ENCODE results near the gene CCDC91. TPM values are rescaled to one million over a fixed set of nuclear protein-coding genes. Genes with fewer than 3 reads are reported as not detected.

CCDC91 gene
- total and polyA plus RNA-seq, 9 of the 15 experiments (the other 6 are each of a cell fraction or from before 2014, with no cell fraction given), result 10.1 to 31.1 (median 26.3) TPM

DNA sequence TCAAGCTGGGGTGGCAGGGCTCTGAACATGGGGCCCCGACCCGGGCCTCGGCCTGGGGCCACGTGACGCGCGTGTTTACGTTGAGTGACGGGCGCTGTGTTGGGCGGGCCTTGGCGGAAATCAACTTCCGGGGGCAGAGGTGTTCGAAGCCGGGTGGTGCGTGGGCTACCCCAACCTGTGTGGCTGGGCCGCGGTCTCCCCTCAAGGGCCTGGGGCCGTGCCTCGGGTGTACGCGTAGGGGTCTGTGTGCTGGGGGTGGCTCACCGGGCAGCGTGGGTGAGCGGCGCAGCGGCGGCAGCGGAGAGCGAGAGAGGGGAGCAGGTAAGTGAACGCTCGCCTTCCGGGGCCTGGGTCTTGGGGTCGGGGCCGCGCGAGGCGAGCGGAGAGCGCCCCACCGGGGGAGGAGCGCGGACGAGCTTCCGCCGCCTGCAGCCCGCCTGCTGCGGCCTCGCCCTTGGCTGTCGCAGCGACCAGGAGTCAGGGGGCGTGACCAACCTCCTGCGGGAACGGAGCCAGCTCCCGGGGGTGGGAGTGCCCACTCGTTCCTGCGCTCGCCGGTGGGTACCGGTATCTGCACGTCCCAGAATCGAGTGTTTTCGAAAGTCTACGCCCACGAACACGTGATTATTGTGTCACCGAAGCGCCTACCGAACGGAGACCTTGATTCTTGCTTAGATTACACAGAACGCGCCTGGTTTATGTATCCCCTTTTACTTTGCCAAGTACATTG, at the start of gene CCDC91 (continued):
- TF ChIP-seq, protein P1, sequence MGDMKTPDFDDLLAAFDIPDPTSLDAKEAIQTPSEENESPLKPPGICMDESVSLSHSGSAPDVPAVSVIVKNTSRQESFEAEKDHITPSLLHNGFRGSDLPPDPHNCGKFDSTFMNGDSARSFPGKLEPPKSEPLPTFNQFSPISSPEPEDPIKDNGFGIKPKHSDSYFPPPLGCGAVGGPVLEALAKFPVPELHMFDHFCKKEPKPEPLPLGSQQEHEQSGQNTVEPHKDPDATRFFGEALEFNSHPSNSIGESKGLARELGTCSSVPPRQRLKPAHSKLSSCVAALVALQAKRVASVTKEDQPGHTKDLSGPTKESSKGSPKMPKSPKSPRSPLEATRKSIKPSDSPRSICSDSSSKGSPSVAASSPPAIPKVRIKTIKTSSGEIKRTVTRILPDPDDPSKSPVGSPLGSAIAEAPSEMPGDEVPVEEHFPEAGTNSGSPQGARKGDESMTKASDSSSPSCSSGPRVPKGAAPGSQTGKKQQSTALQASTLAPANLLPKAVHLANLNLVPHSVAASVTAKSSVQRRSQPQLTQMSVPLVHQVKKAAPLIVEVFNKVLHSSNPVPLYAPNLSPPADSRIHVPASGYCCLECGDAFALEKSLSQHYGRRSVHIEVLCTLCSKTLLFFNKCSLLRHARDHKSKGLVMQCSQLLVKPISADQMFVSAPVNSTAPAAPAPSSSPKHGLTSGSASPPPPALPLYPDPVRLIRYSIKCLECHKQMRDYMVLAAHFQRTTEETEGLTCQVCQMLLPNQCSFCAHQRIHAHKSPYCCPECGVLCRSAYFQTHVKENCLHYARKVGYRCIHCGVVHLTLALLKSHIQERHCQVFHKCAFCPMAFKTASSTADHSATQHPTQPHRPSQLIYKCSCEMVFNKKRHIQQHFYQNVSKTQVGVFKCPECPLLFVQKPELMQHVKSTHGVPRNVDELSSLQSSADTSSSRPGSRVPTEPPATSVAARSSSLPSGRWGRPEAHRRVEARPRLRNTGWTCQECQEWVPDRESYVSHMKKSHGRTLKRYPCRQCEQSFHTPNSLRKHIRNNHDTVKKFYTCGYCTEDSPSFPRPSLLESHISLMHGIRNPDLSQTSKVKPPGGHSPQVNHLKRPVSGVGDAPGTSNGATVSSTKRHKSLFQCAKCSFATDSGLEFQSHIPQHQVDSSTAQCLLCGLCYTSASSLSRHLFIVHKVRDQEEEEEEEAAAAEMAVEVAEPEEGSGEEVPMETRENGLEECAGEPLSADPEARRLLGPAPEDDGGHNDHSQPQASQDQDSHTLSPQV (IDR thresholded peaks at IDR 0.05), result peak; percentile 84; the same call in 1 of the 2 replicates
- TF ChIP-seq BRCA1 (IDR thresholded peaks at IDR 0.05) (no peak), BRCA1 (CRISPR knock-in tag; IDR thresholded peaks at IDR 0.05) (no peak), ZNF324 (CRISPR knock-in tag; IDR thresholded peaks at IDR 0.05) (no peak), RBM14 (IDR thresholded peaks at IDR 0.05; ENCODE audit: borderline replicate concordance, insufficient read depth, low read depth, low read length) (no peak), JUNB (CRISPR knock-in tag; conservative IDR thresholded peaks at IDR 0.05) (no peak), DIDO1 (tag; IDR thresholded peaks at IDR 0.05; ENCODE audit: low read depth) (0 out of 2 replicates have a peak, but pooled peaks have one; percentile 28), CBX3 (IDR thresholded peaks at IDR 0.05; ENCODE audit: borderline replicate concordance in 1 of 2, low read length in 2 of 2) (no peak), ETS2 (tag; IDR thresholded peaks at IDR 0.05; ENCODE audit: borderline replicate concordance, poor library complexity, severe bottlenecking) (no peak), ZNF232 (CRISPR knock-in tag; IDR thresholded peaks at IDR 0.05) (no peak), NUFIP1 (IDR thresholded peaks at IDR 0.05; ENCODE audit: partially characterized antibody) (no peak), SRSF9 (IDR thresholded peaks at IDR 0.05; ENCODE audit: borderline replicate concordance, low read depth, low read length) (no peak), BCOR (IDR thresholded peaks at IDR 0.05) (peak; percentile 52), DNMT1 (IDR thresholded peaks at IDR 0.05) (no peak), HMGN3 (IDR thresholded peaks at IDR 0.05; ENCODE audit: borderline replicate concordance, extremely low read depth, insufficient read length, low read depth, low read length) (peak; percentile 86), BRF1 (IDR thresholded peaks at IDR 0.05; ENCODE audit: borderline replicate concordance, extremely low read depth, insufficient read length) (no peak), CBX8 (IDR thresholded peaks at IDR 0.05; ENCODE audit: borderline replicate concordance, extremely low read depth, low read depth, low read length, poor library complexity, severe bottlenecking) (no peak), SRF (CRISPR knock-in tag; IDR thresholded peaks at IDR 0.05) (0 out of 4 replicates have a peak, but pooled peaks of 1 of the 2 experiments have one; percentile 14), DACH1 (IDR thresholded peaks at IDR 0.05; ENCODE audit: partially characterized antibody) (no peak)
- TF ChIP-seq, protein P2, sequence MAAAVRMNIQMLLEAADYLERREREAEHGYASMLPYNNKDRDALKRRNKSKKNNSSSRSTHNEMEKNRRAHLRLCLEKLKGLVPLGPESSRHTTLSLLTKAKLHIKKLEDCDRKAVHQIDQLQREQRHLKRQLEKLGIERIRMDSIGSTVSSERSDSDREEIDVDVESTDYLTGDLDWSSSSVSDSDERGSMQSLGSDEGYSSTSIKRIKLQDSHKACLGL (CRISPR knock-in tag; IDR thresholded peaks at IDR 0.05; ENCODE audit: borderline replicate concordance, poor library complexity, severe bottlenecking), result peak; percentile 3
- TF ChIP-seq, protein P3, sequence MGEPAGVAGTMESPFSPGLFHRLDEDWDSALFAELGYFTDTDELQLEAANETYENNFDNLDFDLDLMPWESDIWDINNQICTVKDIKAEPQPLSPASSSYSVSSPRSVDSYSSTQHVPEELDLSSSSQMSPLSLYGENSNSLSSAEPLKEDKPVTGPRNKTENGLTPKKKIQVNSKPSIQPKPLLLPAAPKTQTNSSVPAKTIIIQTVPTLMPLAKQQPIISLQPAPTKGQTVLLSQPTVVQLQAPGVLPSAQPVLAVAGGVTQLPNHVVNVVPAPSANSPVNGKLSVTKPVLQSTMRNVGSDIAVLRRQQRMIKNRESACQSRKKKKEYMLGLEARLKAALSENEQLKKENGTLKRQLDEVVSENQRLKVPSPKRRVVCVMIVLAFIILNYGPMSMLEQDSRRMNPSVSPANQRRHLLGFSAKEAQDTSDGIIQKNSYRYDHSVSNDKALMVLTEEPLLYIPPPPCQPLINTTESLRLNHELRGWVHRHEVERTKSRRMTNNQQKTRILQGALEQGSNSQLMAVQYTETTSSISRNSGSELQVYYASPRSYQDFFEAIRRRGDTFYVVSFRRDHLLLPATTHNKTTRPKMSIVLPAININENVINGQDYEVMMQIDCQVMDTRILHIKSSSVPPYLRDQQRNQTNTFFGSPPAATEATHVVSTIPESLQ (CRISPR knock-in tag; IDR thresholded peaks at IDR 0.05), result peak; percentile 77; the same call in 1 of the 2 replicates
